Mononuclear cell (primary cell): Measurements from ENCODE around the gene MAPK9. TPM values are rescaled to one million over a fixed set of nuclear protein-coding genes. Genes with fewer than 3 reads are reported as not detected.
"Not testable (repeated sequence)": the region's sequence is repeated elsewhere in the genome, so short reads cannot be mapped to it uniquely, and the experiment has no call there.

Experiments used
- H3K27me3 ChIP-seq: 2 replicates; pipeline ENCODE4 v1.6.0; 2011; ENCODE audit warnings: low read length, control low read depth; ENCODE audit not compliant: insufficient read depth
- H3K4me1 ChIP-seq: 2 replicates; pipeline ENCODE4 v1.5.1; 2011; ENCODE audit warnings: mild to moderate bottlenecking, low read length, control low read depth; ENCODE audit not compliant: insufficient read depth
- H3K4me3 ChIP-seq: 2 replicates; pipeline ENCODE4 v1.5.1; 2011; ENCODE audit warnings: mild to moderate bottlenecking, low read length, moderate library complexity
- H3K9me3 ChIP-seq: 2 replicates; pipeline ENCODE4 v1.5.1; 2011; ENCODE audit warnings: low read depth, mild to moderate bottlenecking, control low read depth, low read length
- total RNA-seq: library from RNA; depleted of rRNA; stranded (reverse); fragments of >200 nt; gene quantifications from one replicate; pipeline ENCODE4 v1.2.3, GENCODE V29; 2012

Gene MAPK9
- total RNA-seq, 1 donor: 36.0 TPM

DNA sequence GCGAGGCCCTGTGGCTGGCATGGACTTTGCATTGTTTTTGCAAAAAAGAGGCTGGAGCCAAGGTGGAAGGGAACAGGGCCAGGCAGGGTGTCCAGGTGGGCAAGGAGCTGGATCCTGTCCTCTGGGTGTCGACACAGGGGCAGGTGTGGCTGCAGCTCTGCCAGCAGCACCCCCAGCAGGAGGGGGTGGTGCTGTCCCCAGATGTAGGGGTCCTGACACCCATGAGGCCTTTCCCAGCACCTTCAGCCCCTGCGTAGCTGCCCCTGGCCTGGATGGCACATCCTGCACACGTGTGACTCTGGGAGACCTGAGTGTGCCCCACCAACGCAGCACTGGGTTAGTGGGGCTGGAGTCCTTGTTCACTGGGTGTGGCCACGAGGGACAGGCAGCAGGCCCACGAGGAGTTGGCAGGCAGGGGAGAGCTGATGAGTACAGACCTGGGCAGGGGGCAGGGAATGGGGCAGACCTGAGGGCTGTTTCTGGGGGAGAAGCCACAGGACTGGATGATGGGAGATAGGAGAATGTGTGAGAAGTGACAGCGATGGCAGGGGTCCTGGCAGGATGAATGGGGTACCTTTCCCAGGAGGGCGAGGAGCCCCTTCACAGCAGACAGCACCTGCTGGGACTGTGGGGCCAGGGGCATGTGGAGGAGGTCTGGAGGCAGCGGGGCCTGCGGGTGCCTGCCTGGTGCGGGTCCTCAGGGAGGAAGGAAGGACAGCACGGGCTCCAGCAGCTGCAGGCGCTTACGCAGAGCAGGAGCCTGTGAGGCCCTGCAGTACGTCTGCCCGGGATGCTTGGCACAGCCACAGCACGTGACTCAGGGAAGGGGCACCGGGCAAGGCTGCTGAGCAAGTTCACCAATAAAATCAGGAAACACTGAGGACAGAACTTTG, 79.3 kb downstream of the MAPK9 start:
- peaks cover 6% of the 10 kb centered on the region for H3K4me1 ChIP-seq
- peaks cover 12% of the 10 kb centered on the region for H3K27me3 ChIP-seq
- no peak overlapping the region for H3K4me3 ChIP-seq
- no peaks in the 10 kb centered on the region for H3K9me3 ChIP-seq

DNA sequence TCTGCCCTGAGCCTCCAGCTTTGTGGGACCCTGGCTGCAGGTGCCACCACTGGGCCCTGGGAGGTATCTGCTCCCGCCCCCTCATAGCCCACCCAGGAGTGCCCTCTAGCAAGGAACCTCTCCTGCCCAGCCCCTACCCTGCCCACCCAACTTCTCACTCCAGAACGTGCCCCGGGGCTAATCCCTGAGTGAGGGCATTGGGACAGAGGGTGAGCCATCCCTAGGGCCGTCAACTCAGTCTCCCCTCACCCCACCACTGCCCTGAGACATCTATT, 80.2 kb downstream of the MAPK9 start:
- Histone ChIP-seq H3K4me3 (no peak overlapping the region), H3K4me1 (peaks cover 6% of the 10 kb centered on the region), H3K27me3 (peaks cover 20% of the 10 kb centered on the region), H3K9me3 (no peaks in the 10 kb centered on the region)

DNA sequence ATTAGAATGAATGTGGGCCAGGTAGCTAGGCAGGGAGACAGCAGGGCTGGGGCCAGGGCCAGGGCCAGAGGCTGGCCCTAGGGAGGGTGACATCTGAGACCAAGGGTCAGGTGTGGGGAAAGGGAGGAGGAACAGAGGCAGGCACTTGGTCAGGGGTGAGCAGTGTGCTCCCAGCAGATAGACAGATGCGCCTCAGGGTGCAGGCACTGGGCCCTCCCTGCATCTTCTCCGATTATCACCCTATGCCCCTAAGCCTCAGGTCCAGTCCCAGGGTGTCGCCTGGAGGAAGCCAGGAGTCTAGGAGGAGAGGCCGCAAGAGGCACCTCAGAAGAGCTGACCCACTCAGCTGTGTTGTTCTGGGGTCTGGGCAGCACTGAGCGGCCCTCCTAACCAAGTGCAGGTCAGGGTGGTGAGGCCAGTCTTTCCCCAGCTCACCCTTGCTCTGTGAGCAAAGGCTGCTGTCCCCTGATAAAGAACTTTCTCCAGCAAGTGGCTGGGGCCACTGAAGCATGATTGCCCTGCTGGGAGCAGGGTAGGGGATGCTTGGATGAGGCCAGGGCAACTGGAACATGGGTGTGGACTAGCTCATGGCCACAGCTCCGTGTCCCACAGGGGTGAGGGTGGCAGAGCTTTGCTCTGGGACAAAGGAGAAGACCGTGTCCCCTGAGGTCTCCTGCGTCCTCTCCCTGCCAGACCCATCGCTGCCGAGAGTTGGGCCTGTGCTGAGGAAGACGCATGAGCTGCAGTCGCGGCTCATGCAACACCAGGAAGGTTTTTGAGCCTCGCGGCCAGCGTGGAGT, 80.7 kb downstream of the MAPK9 start:
- Histone ChIP-seq H3K27me3 (peaks cover 20% of the 10 kb centered on the region), H3K4me3 (no peak overlapping the region), H3K4me1 (peaks cover 6% of the 10 kb centered on the region), H3K9me3 (no peaks in the 10 kb centered on the region)

DNA sequence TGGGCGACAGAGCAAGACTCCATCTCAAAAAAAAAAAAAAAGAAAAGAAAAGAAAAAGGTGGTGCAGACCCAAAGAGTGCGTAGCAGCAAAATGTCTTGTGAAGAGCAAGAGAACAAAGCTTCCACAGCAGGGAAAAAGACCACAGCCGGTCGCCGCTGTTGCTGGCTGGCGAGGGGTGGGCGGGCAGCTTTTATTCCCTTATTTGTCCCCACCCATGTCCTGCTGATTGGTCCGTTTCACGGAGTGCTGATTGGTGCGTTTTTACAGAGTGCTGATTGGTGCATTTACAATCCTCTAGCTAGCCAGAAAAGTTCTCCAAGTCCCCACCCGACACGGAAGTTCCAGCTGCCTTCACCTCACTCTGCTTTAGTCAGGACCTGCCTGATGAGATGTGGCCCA, 81.8 kb downstream of the MAPK9 start:
- not testable (repeated sequence) for H3K9me3 ChIP-seq, H3K4me3 ChIP-seq, H3K4me1 ChIP-seq
- H3K27me3 ChIP-seq: peaks cover 20% of the 10 kb centered on the region

DNA sequence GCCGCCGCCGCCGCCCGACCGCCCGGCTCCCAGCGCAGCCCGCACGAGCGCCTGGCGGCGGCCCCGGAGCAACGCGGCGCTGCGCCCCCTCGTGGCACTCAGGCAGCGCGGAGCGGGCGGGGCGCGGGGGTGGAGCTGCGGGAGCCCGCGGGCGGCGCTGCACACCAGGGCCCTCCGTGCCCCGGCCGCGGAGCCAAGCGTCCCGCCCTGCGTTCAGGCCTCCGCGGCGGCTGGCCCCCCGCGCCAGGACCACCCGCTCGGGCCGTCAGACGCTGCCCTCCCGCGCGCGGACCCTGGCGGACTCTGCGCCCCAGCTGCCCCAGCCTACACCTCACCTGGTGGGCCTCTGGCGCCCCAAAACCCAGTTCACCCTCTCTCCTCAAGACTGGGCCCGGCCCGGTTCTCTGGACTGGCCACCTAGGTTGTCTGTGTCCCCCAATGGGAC, 82.7 kb downstream of the MAPK9 start, which contains the start of gene RASGEF1C:
Gene RASGEF1C (minus strand): TSS at position 75 of the 445 bp plus-strand sequence. CDS start 71,159 bp downstream, outside the sequence.
- Histone ChIP-seq H3K4me1 (peaks cover 6% of the 10 kb centered on the region), H3K27me3 (peaks cover 20% of the 10 kb centered on the region), H3K9me3 (no peaks in the 10 kb centered on the region), H3K4me3 (no peak within 1 kb of the TSS)

DNA sequence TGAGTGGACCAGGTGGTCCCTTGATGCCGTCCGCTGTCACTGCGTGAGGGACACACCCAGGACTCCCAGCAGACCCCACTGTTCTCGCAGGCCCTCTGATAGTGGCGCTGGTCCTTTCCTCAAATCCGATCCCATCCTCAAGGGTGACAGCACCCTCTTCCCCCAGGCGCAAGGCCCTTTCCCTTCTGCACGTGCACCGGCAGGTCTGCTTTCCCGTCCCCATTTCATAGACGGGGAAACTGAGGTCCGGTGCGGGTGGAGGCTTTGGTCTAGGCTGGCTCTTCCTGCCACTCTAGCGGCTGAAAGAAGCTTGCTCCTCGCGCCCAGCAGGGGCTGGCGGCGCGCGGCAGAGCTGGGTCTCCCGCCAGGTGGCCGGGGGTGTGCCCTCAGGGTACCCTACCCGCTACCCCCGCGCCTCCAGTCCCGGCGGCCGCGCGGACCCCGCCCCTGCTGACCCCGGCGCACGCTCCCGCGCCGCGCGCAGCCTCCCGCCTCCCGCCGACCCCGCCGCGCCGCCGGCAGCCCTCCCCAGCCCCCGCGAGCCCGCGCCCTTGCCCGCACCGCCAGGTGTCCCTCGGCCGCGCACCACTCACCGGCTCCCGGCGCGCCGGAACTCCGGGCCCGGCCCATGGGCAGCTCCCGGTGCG, 83.3 kb downstream of the MAPK9 start:
- Histone ChIP-seq H3K27me3 (peaks cover 20% of the 10 kb centered on the region), H3K4me3 (no peak overlapping the region), H3K4me1 (peaks cover 6% of the 10 kb centered on the region), H3K9me3 (no peaks in the 10 kb centered on the region)

DNA sequence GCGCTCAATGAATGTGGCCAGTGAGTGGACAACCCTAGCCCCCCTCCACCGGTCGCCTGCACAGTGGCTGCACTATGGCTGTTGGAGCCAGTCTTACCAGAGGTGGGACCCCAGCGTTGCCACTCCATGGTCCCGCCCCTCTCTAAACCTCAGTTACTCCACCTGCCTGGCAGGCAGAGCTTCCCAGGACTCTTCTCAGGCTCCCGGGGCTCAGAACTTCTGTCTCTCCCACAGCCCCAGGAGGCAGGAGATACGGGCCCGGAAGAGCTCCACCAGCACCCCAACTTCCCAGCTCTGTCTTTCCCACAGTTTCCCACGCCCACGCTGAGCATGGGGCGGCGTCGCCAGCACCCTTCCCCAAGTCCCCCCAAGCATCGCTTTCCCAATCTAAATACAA, 83.8 kb downstream of the MAPK9 start:
- no peaks in the 10 kb centered on the region for H3K9me3 ChIP-seq
- peaks cover 20% of the 10 kb centered on the region for H3K27me3 ChIP-seq
- H3K4me3 ChIP-seq: no peak overlapping the region
- H3K4me1 ChIP-seq: peaks cover 6% of the 10 kb centered on the region

DNA sequence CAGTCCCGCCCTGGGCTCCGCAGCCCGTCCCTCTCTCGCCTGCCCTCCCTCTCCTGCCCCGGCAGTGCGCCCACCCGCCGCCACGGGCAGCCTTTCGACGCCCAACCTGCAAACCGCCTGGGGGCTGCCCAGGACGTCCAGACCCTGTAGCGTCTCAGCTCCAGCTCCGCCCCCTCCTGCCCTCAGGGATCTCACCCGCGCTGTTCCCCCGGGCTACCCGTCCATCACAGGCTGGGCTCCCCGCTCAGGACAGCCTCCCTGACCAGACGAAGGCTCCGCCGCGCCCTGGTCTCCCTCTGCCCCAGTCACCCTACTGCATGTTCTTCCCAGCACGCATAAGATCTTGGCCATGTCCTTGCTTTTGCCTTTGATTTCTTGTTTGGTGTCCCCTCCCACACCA, 84.3 kb downstream of the MAPK9 start:
- no peaks in the 10 kb centered on the region for H3K9me3 ChIP-seq
- no peak overlapping the region for H3K4me3 ChIP-seq
- peaks cover 6% of the 10 kb centered on the region for H3K4me1 ChIP-seq
- H3K27me3 ChIP-seq: peaks cover 20% of the 10 kb centered on the region

DNA sequence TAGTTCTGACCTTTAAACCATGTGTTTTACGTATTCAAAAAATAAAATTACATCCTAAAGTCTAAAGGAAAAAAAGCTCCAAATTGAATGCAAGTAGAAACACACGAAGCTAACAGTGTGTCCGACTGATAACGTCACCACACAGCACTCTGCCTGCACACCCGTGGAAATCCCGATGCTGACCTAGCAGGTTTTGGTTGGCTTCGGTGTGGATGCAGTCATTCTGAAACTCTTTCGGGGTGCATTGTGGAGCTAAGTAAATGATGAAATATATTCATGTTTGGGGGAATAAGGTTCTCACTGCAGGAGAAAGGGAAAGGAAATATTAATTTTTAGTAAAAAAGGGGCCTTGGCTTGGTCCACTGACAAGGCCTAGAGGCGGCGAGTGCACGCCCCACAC, 84.9 kb downstream of the MAPK9 start:
- H3K4me1 ChIP-seq: peaks cover 6% of the 10 kb centered on the region
- H3K4me3 ChIP-seq: no peak overlapping the region
- peaks cover 20% of the 10 kb centered on the region for H3K27me3 ChIP-seq
- no peaks in the 10 kb centered on the region for H3K9me3 ChIP-seq

DNA sequence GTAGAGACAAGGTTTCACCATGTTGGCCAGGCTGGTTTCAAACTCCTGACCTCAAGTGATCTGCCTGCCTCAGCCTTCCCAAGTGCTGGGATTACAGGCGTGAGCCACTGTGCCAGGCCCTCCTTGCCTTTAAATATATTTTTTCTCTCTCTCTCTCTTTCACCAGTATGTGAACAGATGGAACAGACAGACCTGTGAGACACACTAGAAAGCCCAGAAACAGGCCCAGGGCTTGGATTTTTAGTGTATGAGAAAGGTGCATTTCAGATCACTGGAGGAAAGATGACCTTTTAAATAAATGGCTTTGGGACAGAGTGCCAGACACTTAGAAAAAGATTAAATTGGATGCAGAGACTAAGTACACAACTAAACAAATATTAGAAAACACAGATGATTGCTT, 86.0 kb downstream of the MAPK9 start:
- H3K27me3 ChIP-seq: peaks cover 20% of the 10 kb centered on the region
- H3K4me3 ChIP-seq: no peak overlapping the region
- no peaks in the 10 kb centered on the region for H3K9me3 ChIP-seq
- peaks cover 6% of the 10 kb centered on the region for H3K4me1 ChIP-seq

DNA sequence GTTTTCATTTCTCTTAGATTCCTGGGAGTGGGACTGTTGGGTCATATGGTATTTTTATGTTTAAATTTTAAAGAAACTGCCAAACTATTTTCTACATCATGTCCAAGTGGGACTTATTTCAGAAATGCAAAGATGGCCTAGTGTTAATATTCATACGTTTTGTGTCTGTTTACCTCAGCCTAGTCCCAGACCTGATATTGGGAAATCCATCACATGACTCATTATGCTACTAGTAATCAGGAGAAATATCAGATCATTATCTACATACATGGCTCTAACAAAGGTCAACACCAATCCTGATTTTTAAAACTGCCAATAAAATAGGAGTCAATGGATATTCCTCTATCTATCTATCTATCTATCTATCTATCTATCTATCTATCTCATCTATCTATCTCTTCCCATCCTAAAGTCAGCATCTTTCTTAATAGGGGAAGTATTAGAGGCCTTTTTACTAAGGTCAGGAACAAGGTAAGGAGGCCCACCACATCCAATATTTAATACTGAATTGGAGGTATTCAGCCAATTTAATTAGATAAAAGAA, 87.5 kb downstream of the MAPK9 start:
- Histone ChIP-seq H3K27me3 (peaks cover 18% of the 10 kb centered on the region), H3K4me1 (peaks cover 6% of the 10 kb centered on the region), H3K4me3 (no peak overlapping the region), H3K9me3 (no peaks in the 10 kb centered on the region)

DNA sequence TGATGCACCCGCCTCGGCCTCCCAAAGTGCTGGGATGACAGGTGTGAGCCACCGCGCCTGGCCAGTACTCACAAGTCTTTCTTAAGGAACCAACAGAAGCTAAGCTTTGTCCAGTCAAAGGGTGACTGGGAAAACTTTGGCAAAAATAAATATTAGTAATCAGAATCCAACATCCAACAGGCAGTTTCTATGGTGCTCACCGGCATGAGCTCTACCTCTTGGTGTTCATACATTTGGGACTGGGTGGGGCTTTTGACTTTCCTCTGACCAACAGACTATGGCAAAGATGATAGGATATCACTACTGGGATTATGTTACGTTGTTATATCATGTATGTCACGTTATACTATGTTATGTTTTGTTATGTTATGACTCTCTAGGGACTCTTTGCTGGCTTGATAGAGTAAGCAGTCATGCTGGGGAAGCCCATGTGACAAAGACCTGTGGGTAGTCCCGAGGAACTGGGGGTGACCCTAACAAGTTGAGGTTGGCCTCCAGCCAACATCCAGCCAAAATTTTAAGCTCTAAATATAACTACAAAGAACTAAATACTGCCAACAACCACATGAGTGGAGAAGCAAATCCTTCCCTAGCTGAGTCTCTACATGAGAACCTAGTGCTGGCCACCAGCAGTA, 88.8 kb downstream of the MAPK9 start:
- H3K27me3 ChIP-seq: peaks cover 13% of the 10 kb centered on the region
- H3K4me1 ChIP-seq: no peaks in the 10 kb centered on the region
- H3K4me3 ChIP-seq: no peak overlapping the region
- no peaks in the 10 kb centered on the region for H3K9me3 ChIP-seq

DNA sequence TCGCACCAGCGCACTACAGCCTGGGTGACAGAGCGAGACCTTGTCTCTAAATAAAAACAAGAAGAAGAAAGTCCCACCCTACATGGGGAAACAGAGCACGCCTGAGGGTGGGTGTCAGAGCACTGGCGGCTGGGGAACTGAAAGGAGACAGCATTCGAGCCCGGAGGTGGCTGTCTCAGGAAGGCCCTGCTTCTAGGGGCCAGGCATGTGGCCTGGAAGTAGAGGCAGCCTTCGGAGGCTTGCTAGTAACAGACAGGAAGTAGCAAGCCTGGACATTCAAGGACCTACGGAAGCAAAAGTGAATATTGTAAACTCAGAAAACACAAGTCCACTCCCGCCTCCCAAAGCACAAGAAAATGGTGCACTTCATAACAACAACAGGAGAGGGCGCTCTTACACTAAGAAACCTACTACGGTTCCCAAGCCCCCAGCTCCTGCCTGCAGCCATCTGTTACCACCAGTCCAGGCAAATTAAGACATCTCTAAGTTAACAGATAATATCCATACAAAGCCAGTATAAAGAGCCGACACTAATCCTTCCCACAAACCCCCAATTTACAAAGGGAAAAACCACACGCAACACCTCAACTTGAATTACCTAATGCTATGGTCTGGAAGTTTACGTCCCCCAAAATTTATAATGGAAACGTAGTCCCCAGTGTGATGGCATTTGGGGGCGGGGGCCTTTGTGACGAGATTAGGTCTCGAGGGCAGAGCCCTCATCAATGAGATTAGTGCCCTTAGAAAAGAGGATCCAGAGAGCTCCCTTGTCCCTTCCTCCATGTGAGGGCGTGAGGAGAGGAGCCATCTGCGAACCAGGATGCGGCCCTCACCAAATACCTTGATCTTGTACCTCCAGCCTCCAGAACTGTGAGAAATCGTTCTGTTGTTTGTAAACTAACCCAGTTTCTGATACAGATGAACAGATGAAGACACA, 90.6 kb downstream of the MAPK9 start:
- H3K4me3 ChIP-seq: no peak overlapping the region
- no peaks in the 10 kb centered on the region for H3K27me3 ChIP-seq
- H3K4me1 ChIP-seq: no peaks in the 10 kb centered on the region
- H3K9me3 ChIP-seq: no peaks in the 10 kb centered on the region

DNA sequence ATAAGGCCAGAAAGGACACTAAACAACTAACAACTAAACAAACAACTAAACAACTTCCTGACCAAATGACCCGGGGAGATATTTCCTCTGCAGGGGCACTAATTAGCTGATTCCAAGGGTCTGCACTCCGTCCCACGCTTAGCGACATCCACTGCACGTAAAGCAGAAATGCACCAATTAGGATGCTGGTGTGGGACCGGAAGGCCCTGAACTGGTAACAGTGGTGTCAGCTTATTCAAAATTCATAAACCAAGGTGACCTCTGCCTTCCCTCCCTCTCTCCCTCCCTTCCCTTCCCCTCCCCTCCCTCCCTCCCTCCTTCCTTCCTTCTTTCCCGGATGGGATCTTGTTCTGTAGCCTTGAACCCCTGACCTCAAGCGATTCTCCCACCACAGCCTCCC, 92.5 kb downstream of the MAPK9 start:
- Histone ChIP-seq H3K9me3 (no peaks in the 10 kb centered on the region), H3K4me1 (no peaks in the 10 kb centered on the region), H3K4me3 (no peak overlapping the region), H3K27me3 (no peaks in the 10 kb centered on the region)
